ENCODE data around the gene COL26A1.
"Not testable (repeated sequence)": the region's sequence is repeated elsewhere in the genome, so short reads cannot be mapped to it uniquely, and the experiment has no call there.

Gene COL26A1

DNA sequence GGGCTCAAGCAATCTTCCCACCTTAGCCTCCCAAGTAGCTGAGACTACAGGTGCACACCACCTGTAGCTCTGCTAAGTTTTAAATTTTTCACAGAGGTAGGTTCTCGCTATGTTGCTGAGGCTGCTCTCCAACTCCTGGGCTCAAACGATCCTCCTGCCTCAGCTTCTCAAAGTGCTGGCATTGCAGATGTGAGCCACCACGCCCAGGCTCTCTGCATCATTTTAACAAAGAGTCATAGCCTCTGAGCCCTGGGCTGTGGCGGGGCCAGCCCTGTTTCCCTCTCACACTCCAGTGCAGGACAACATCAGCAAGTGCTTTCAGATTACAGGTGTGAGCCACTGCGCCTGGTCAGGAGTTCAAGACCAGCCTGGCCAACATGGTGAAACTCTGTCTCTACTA lies 102.5 kb downstream of the COL26A1 start:
- H3K36me3 ChIP-seq (ENCODE audit: control insufficient read depth in 5 of 5, insufficient read depth in 5 of 5, low read length in 5 of 5): no peaks in the 10 kb centered on the region
- no peaks in the 10 kb centered on the region for H3K9me3 ChIP-seq (ENCODE audit: control insufficient read depth in 5 of 5, low read length in 5 of 5)
- H3K9ac ChIP-seq (ENCODE audit: low read length in 5 of 5): no peak overlapping the region
- H3K27me3 ChIP-seq (ENCODE audit: control insufficient read depth in 5 of 5, insufficient read depth in 4 of 5, low read length in 5 of 5): peaks cover 0 to 8% (median 3%) of the 10 kb centered on the region in 5 donors
- H3K27ac ChIP-seq (ENCODE audit: low read depth, low read length): no peak overlapping the region
- no peak overlapping the region for H3K4me3 ChIP-seq (ENCODE audit: low read depth in 1 of 5, low read length in 5 of 5)
- H3K4me1 ChIP-seq (ENCODE audit: control insufficient read depth in 5 of 5, insufficient read depth in 5 of 5, low read length in 5 of 5): no peaks in the 10 kb centered on the region

- Histone ChIP-seq H3K4me1 (ENCODE audit: control insufficient read depth in 5 of 5, insufficient read depth in 5 of 5, low read length in 5 of 5) (no peaks in the 10 kb centered on the region), H3K4me3 (ENCODE audit: low read depth in 1 of 5, low read length in 5 of 5) (no peak overlapping the region), H3K36me3 (ENCODE audit: control insufficient read depth in 5 of 5, insufficient read depth in 5 of 5, low read length in 5 of 5) (no peaks in the 10 kb centered on the region), H3K27me3 (ENCODE audit: control insufficient read depth in 5 of 5, insufficient read depth in 4 of 5, low read length in 5 of 5) (peaks cover 0 to 8% (median 3%) of the 10 kb centered on the region in 5 donors), H3K9ac (ENCODE audit: low read length in 5 of 5) (no peak overlapping the region), H3K27ac (ENCODE audit: low read depth, low read length) (no peak overlapping the region), H3K9me3 (ENCODE audit: control insufficient read depth in 5 of 5, low read length in 5 of 5) (no peaks in the 10 kb centered on the region)
Observed at GRCh38 chr7:101465576-101466196, 103.0 kb downstream of the COL26A1 start.

- Histone ChIP-seq H3K27ac (ENCODE audit: low read depth, low read length) (no peak overlapping the region), H3K27me3 (ENCODE audit: control insufficient read depth in 5 of 5, insufficient read depth in 4 of 5, low read length in 5 of 5) (peaks cover 0 to 6% (median 3%) of the 10 kb centered on the region in 5 donors), H3K36me3 (ENCODE audit: control insufficient read depth in 5 of 5, insufficient read depth in 5 of 5, low read length in 5 of 5) (no peaks in the 10 kb centered on the region), H3K4me3 (ENCODE audit: low read depth in 1 of 5, low read length in 5 of 5) (no peak overlapping the region), H3K9me3 (ENCODE audit: control insufficient read depth in 5 of 5, low read length in 5 of 5) (no peaks in the 10 kb centered on the region), H3K9ac (ENCODE audit: low read length in 5 of 5) (no peak overlapping the region), H3K4me1 (ENCODE audit: control insufficient read depth in 5 of 5, insufficient read depth in 5 of 5, low read length in 5 of 5) (no peaks in the 10 kb centered on the region)
Observed at GRCh38 chr7:101466871-101467270, 104.2 kb downstream of the COL26A1 start.

DNA sequence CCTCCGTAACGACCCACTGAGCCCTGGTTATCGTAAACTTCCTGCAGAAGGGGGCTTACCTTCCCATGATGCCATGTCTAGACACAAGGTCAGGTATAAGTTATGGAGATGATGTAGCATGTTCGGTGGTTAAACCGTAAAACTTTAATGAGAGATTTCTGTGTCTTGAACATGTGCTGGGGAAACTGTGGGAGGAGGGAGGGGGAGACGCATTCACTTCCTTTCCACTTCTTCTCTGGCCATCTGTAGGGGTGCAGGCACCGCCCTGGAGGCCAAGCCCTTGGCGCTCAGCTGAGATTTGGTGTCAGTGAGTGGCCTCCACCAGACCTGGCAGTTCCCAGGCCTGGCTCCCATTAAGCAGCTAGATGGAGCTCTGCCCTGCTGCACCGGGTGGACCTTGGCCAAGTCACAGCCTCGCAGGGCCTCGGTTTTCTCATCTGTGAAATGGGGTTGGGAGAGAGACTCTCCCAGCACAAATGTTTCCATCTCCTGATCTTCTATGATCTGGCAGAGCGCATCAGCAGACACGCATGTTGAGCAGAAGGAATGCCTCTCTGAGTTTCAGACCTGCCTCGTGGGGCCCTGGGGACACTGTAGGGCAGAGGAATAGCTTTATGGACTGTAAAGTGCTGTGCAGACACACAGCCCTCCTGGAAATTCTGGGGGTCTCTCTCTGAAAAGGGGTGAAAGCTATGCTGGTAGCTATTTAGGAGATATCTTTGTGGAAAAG lies 106.0 kb downstream of the COL26A1 start:
- H3K9me3 ChIP-seq (ENCODE audit: control insufficient read depth in 5 of 5, low read length in 5 of 5): no peaks in the 10 kb centered on the region
- peaks cover 0 to 7% (median 4%) of the 10 kb centered on the region in 5 donors for H3K27me3 ChIP-seq (ENCODE audit: control insufficient read depth in 5 of 5, insufficient read depth in 4 of 5, low read length in 5 of 5)
- H3K4me1 ChIP-seq (ENCODE audit: control insufficient read depth in 5 of 5, insufficient read depth in 5 of 5, low read length in 5 of 5): no peaks in the 10 kb centered on the region
- no peak overlapping the region for H3K27ac ChIP-seq (ENCODE audit: low read depth, low read length)
- H3K9ac ChIP-seq (ENCODE audit: low read length in 5 of 5): no peak overlapping the region
- H3K36me3 ChIP-seq (ENCODE audit: control insufficient read depth in 5 of 5, insufficient read depth in 5 of 5, low read length in 5 of 5): no peaks in the 10 kb centered on the region
- H3K4me3 ChIP-seq (ENCODE audit: low read depth in 1 of 5, low read length in 5 of 5): no peak overlapping the region

DNA sequence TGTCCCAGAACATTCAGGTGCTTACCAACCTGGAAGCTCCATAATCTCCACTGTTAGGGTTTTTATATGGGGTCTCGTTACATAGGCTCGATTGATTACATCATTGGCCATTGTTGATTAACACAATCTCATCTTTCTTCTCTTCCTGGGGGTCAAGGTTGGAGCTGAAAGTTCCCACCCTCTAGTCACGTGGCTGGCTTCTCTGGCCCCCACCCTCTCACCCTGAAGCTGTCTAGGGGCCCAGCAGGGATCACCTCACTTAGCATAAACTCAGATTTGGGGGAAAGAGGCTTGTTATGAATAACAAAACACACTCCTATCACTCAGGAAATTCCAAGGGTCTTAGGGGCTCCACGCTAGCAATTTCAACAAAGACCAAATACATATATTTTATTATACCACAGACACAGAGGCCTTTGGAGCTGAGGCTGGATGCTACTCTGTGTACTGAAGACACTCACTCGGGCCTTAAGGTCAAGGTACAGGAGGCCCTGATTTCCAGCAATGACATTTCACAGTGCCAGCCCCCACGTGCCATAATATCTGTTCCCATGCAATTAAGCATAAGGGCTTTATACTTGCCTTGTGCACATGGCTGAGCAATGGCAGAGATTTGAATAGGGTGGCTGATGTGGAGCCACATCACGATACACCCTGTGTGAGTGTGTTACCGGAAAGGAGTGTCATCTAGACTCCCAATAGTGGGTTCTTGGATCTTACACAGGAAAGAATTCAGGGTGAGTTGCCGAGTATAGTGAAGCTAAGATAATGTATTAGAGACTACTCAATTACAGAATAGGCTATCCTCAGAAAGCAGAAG lies 108.2 kb downstream of the COL26A1 start:
- no peaks in the 10 kb centered on the region for H3K4me1 ChIP-seq (ENCODE audit: control insufficient read depth in 5 of 5, insufficient read depth in 5 of 5, low read length in 5 of 5)
- H3K36me3 ChIP-seq (ENCODE audit: control insufficient read depth in 5 of 5, insufficient read depth in 5 of 5, low read length in 5 of 5): no peaks in the 10 kb centered on the region
- H3K27ac ChIP-seq (ENCODE audit: low read depth, low read length): no peak overlapping the region
- no peak overlapping the region for H3K9ac ChIP-seq (ENCODE audit: low read length in 5 of 5)
- no peak overlapping the region for H3K4me3 ChIP-seq (ENCODE audit: low read depth in 1 of 5, low read length in 5 of 5)
- H3K9me3 ChIP-seq (ENCODE audit: control insufficient read depth in 5 of 5, low read length in 5 of 5): no peaks in the 10 kb centered on the region
- H3K27me3 ChIP-seq (ENCODE audit: control insufficient read depth in 5 of 5, insufficient read depth in 4 of 5, low read length in 5 of 5): peaks cover 0 to 7% (median 4%) of the 10 kb centered on the region in 5 donors

DNA sequence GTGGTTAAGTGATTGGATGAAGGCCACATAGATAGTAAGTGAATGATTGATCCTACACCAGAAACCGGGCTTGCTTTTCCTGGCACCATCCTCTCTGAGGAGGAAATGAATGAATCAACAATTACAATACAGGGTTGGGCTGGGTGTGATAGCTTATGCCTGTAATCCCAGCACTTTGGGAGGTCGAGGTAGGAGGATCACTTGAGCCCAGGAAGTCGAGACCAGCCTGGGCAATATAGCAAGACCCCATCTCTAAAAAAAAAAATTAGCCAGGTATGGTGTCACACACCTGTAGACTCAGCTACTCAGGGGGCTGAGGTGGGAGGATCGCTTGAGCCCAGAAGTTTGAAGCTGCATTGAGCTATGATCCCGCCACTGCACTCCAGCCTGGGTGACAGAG lies 111.5 kb downstream of the COL26A1 start:
- H3K36me3 ChIP-seq (ENCODE audit: control insufficient read depth in 5 of 5, insufficient read depth in 5 of 5, low read length in 5 of 5): no peaks in the 10 kb centered on the region
- no peak overlapping the region for H3K9ac ChIP-seq (ENCODE audit: low read length in 5 of 5)
- H3K4me1 ChIP-seq (ENCODE audit: control insufficient read depth in 5 of 5, insufficient read depth in 5 of 5, low read length in 5 of 5): no peaks in the 10 kb centered on the region
- H3K9me3 ChIP-seq (ENCODE audit: control insufficient read depth in 5 of 5, low read length in 5 of 5): peaks cover 3 to 9% (median 5%) of the 10 kb centered on the region in 5 donors
- no peak overlapping the region for H3K27ac ChIP-seq (ENCODE audit: low read depth, low read length)
- H3K27me3 ChIP-seq (ENCODE audit: control insufficient read depth in 5 of 5, insufficient read depth in 4 of 5, low read length in 5 of 5): peaks cover 0 to 6% (median 0%) of the 10 kb centered on the region in 5 donors
- no peak overlapping the region for H3K4me3 ChIP-seq (ENCODE audit: low read depth in 1 of 5, low read length in 5 of 5)

GRCh38 chr7:101475691-101476090 lies 113.0 kb downstream of the COL26A1 start:
- H3K36me3 ChIP-seq (ENCODE audit: control insufficient read depth in 5 of 5, insufficient read depth in 5 of 5, low read length in 5 of 5): not testable (repeated sequence)

GRCh38 chr7:101479217-101479616 lies 116.5 kb downstream of the COL26A1 start:
- Histone ChIP-seq H3K4me1 (ENCODE audit: control insufficient read depth in 5 of 5, insufficient read depth in 5 of 5, low read length in 5 of 5) (no peaks in the 10 kb centered on the region), H3K27ac (ENCODE audit: low read depth, low read length) (no peak overlapping the region), H3K4me3 (ENCODE audit: low read depth in 1 of 5, low read length in 5 of 5) (peak overlapping the region in 1 of 5 donors; percentile 9), H3K9ac (ENCODE audit: low read length in 5 of 5) (no peak overlapping the region), H3K27me3 (ENCODE audit: control insufficient read depth in 5 of 5, insufficient read depth in 4 of 5, low read length in 5 of 5) (peaks cover 0 to 3% (median 0%) of the 10 kb centered on the region in 5 donors), H3K9me3 (ENCODE audit: control insufficient read depth in 5 of 5, low read length in 5 of 5) (peaks cover 8 to 18% (median 14%) of the 10 kb centered on the region in 5 donors), H3K36me3 (ENCODE audit: control insufficient read depth in 5 of 5, insufficient read depth in 5 of 5, low read length in 5 of 5) (no peaks in the 10 kb centered on the region)

More at GRCh38 chr7:101475691-101476090, 113.0 kb downstream of the COL26A1 start:
- not testable (repeated sequence) for H3K27me3 ChIP-seq (ENCODE audit: control insufficient read depth in 5 of 5, insufficient read depth in 4 of 5, low read length in 5 of 5); H3K9ac ChIP-seq (ENCODE audit: low read length in 5 of 5); H3K27ac ChIP-seq (ENCODE audit: low read depth, low read length); H3K4me3 ChIP-seq (ENCODE audit: low read depth in 1 of 5, low read length in 5 of 5); H3K4me1 ChIP-seq (ENCODE audit: control insufficient read depth in 5 of 5, insufficient read depth in 5 of 5, low read length in 5 of 5)
- peaks cover 8 to 18% (median 14%) of the 10 kb centered on the region in 5 donors for H3K9me3 ChIP-seq (ENCODE audit: control insufficient read depth in 5 of 5, low read length in 5 of 5)

DNA sequence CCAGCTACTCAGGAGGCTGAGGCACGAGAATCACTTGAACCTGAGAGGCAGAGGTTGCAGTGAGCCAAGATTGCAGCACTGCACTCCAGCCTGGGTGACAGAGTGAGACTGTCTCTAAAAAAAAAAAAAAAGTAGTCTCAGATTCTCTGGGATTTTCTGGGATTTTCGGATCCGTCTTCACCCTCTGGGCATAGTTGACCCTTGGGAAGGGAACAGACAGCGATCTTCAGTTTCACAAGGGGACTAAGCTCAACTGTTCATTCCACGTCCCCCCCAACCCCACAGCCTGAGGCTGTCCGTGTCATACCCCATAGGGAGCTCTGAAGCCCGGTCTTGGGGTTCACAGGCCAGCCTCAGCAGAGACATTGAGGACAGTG lies 123.4 kb downstream of the COL26A1 start:
- H3K4me1 ChIP-seq (ENCODE audit: control insufficient read depth in 5 of 5, insufficient read depth in 5 of 5, low read length in 5 of 5); H3K36me3 ChIP-seq (ENCODE audit: control insufficient read depth in 5 of 5, insufficient read depth in 5 of 5, low read length in 5 of 5); H3K9ac ChIP-seq (ENCODE audit: low read length in 5 of 5); H3K27ac ChIP-seq (ENCODE audit: low read depth, low read length); H3K4me3 ChIP-seq (ENCODE audit: low read depth in 1 of 5, low read length in 5 of 5); H3K9me3 ChIP-seq (ENCODE audit: control insufficient read depth in 5 of 5, low read length in 5 of 5): not testable (repeated sequence)
- peaks cover 0 to 24% (median 21%) of the 10 kb centered on the region in 5 donors for H3K27me3 ChIP-seq (ENCODE audit: control insufficient read depth in 5 of 5, insufficient read depth in 4 of 5, low read length in 5 of 5)

Data from subcutaneous abdominal adipose tissue (tissue), 5 donors.